ENCODE results near the gene SPOCK2. TPM values are rescaled to one million over a fixed set of nuclear protein-coding genes. Genes with fewer than 3 reads are reported as not detected.

The SPOCK2 gene
- total and polyA plus RNA-seq, 2 of the 13 experiments (the other 11 are each of a cell fraction or from before 2014, with no cell fraction given), result 8.6 to 30.6 TPM

DNA sequence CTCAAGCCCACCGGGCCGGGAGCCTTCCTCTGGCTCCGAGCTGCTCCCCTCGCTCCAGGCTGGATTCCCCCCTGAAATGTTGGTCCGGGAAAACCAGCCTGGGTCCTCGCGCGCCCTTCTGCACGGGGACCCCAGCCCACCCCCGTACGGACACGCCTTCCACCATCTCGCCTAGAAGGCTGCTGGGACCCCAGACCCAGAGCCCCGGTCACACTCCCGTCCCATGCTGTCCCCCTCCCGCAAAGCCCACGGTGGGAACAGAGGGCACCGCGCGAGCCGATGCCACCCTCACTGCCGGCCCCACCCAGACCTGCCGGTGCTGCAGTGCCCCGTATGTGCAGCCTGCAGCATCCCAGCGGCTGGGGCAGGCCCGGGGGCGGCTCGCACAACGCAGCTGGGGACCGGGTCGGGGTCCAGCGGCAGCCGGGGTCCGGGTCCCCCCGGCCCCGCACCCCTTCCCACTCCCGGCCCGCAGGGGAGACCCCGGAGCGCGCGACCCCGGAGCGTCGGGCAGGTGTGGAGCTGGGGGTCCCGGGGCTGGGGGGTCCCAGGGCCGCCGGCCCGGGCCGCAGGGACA, 871 bp downstream of the SPOCK2 start (continued):
- TF ChIP-seq HOXA5 (CRISPR knock-in tag; IDR thresholded peaks at IDR 0.05) (no peak), ZNF557 (CRISPR knock-in tag; IDR thresholded peaks at IDR 0.05) (no peak), ZNF564 (CRISPR knock-in tag; IDR thresholded peaks at IDR 0.05) (0 out of 2 replicates have a peak, but pooled peaks have one; percentile 8), HNRNPK (IDR thresholded peaks at IDR 0.05; ENCODE audit: low read depth, low read length, poor library complexity, severe bottlenecking) (peak; percentile 18)

DNA sequence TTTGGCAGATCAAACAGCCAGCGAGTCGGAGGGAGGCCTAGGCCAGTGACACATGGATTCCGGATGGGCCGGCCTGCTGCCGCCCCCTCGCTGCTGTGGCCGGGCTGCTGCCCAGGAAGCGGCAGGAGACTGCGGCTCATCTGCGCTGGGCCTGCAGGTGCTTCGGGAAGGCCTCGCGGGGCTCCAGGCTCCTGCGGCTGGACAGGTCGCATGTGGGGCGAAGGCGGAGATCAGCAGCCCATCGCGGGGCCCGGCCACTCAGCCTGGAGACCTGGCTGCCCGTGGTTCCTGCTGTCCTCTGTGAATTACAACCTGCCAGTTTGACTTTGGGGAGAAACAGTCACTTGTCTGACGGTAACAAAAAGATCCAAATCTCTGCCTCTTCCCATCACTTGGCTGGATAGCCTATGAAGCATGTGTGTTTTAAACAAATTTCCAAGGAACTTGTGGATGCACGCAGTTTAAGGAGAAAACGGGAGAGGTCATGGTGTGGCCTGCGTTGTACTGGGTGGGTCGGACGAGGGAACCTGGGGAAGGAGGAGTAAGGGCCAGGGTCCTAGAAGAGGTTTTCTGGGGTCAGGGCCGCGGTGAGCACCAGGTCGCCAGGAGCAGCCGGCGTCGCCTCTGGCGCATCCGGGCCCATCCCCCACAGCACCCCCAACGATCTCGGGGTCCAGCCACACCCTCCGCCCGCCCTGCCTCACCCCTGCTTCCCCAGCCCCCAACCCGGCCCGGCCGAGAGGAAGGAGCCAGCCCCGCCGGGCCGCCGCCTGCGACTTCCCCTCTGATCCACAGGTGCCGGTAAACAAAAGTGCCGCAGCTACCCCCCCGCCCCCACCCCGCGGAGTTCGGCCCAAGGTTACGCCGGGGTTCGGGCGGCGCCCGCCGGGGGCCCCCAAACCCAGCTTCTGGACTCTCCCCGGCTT, 1.6 kb downstream of the SPOCK2 start:
- Histone ChIP-seq H3K4me2 (ENCODE audit: low read depth, low read length) (peak overlapping the region; percentile 91), H3K36me3 (replicated peaks in 1 of 2; ENCODE audit: control insufficient read depth in 1 of 2, insufficient read depth in 2 of 2, low read length in 2 of 2) (no peaks in the 10 kb centered on the region), H3K27me3 (ENCODE audit: control insufficient read depth in 1 of 2, insufficient read depth in 2 of 2, low read length in 2 of 2) (peaks cover 0 to 32% of the 10 kb centered on the region in 2 experiments; a peak in 2 of 5 replicates), H2AFZ (ENCODE audit: low read length) (peak overlapping the region; percentile 62), H3K4me1 (ENCODE audit: insufficient read depth, low read length) (peaks cover 55% of the 10 kb centered on the region), H4K20me1 (ENCODE audit: insufficient read depth, low read length) (no peaks in the 10 kb centered on the region), H3K79me2 (ENCODE audit: insufficient read depth, low read length) (no peaks in the 10 kb centered on the region), H3K27ac (ENCODE audit: extremely low read length, insufficient read depth, low read length) (no peak overlapping the region), H3K4me3 (replicated peaks in 1 of 3; ENCODE audit: insufficient read depth in 1 of 3, low read depth in 2 of 3, low read length in 3 of 3) (peak overlapping the region; percentile 51 to 70 (median 57); a peak in 5 of 6 replicates), H3K9ac (ENCODE audit: insufficient read depth, low read depth, low read length) (peak overlapping the region; percentile 40), H3K9me3 (ENCODE audit: low read length) (no peaks in the 10 kb centered on the region)
- BruUV-seq (replicated peaks), result no TSS peak
- in situ Hi-C loops (cut with HindIII; ENCODE audit: extremely low pct_ligation_motif_present, low pct_unique_long_range_greater_than_20kb), result loop anchor here (25.0 kb wide), 1 partner anchor 251 kb away; no protein-coding TSS in a partner anchor
- no peak for FAIRE-seq
- DNase-seq (ENCODE audit: low spot score), result peak; percentile 27
- ChIA-PET CTCF (ENCODE audit: low intra/inter-chr PET ratio, low total read pairs) (no interaction called here), POLR2A (interaction anchor here (1.6 kb wide), 1 partner anchor 129 kb away, joined by 6 read pairs; the partner anchor contains the start of genes ANAPC16 and ASCC1)
- ATAC-seq, result peak; percentile 76
- intact Hi-C loops (cut with micrococcal nuclease; ENCODE audit: unreplicated experiment), result no loop called here
- 20% methylated on average over 17 of the region's 61 CpGs for WGBS (ENCODE audit: low lambda C conversion rate)
- no peak for TF ChIP-seq BRCA1 (CRISPR knock-in tag; IDR thresholded peaks at IDR 0.05)
- TF ChIP-seq ZNF282 (IDR thresholded peaks at IDR 0.05; ENCODE audit: partially characterized antibody), result no peak
- TF ChIP-seq, protein P1, sequence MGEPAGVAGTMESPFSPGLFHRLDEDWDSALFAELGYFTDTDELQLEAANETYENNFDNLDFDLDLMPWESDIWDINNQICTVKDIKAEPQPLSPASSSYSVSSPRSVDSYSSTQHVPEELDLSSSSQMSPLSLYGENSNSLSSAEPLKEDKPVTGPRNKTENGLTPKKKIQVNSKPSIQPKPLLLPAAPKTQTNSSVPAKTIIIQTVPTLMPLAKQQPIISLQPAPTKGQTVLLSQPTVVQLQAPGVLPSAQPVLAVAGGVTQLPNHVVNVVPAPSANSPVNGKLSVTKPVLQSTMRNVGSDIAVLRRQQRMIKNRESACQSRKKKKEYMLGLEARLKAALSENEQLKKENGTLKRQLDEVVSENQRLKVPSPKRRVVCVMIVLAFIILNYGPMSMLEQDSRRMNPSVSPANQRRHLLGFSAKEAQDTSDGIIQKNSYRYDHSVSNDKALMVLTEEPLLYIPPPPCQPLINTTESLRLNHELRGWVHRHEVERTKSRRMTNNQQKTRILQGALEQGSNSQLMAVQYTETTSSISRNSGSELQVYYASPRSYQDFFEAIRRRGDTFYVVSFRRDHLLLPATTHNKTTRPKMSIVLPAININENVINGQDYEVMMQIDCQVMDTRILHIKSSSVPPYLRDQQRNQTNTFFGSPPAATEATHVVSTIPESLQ (CRISPR knock-in tag; conservative IDR thresholded peaks at IDR 0.05), result no peak
- TF ChIP-seq STAG1 (CRISPR knock-in tag; IDR thresholded peaks at IDR 0.05), result peak; percentile 40
- TF ChIP-seq CBFB (CRISPR knock-in tag; IDR thresholded peaks at IDR 0.05), result 0 out of 2 replicates have a peak, but pooled peaks have one; percentile 20
- TF ChIP-seq HNF4A (CRISPR knock-in tag; IDR thresholded peaks at IDR 0.05), result no peak
- TF ChIP-seq, protein P2, sequence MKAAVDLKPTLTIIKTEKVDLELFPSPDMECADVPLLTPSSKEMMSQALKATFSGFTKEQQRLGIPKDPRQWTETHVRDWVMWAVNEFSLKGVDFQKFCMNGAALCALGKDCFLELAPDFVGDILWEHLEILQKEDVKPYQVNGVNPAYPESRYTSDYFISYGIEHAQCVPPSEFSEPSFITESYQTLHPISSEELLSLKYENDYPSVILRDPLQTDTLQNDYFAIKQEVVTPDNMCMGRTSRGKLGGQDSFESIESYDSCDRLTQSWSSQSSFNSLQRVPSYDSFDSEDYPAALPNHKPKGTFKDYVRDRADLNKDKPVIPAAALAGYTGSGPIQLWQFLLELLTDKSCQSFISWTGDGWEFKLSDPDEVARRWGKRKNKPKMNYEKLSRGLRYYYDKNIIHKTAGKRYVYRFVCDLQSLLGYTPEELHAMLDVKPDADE (CRISPR knock-in tag; IDR thresholded peaks at IDR 0.05), result no peak
- TF ChIP-seq ZNF558 (CRISPR knock-in tag; IDR thresholded peaks at IDR 0.05; ENCODE audit: borderline replicate concordance), result 0 out of 2 replicates have a peak, but pooled peaks have one; percentile 43
- no peak; the same call in 1 of the 2 replicates for TF ChIP-seq CREBL2 (CRISPR knock-in tag; IDR thresholded peaks at IDR 0.05; ENCODE audit: borderline replicate concordance)
- no peak for TF ChIP-seq SNAPC2 (CRISPR knock-in tag; IDR thresholded peaks at IDR 0.05)
- TF ChIP-seq DPF2 (CRISPR knock-in tag; IDR thresholded peaks at IDR 0.05; ENCODE audit: borderline replicate concordance, low read depth), result no peak
- TF ChIP-seq ZFP62 (CRISPR knock-in tag; IDR thresholded peaks at IDR 0.05), result no peak
- peak; percentile 96 for TF ChIP-seq ZSCAN25 (CRISPR knock-in tag; IDR thresholded peaks at IDR 0.05)

Data from HepG2 (cell line).